ENCODE results near the gene LMTK3.

DNA sequence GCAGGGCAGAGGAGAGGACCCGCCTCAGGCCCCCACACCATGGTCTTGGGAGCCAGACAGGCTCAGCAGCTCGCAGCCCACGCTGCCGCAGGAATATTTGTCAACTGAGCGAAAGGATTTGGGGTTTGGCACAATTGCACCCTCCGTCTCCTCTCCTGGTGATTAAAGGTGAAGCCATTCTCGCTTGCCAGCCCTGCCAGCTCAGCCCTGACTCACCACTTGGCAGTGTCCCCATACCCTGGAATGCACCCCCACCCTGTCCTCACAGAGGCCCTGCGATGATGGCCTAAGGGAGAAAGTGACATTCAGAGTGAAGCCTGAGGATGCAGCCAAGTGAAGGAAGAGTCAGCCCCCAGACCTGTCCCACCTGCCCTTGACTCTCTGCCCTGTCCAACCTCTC, 23.7 kb downstream of the LMTK3 start:
- TF ChIP-seq, protein P1, sequence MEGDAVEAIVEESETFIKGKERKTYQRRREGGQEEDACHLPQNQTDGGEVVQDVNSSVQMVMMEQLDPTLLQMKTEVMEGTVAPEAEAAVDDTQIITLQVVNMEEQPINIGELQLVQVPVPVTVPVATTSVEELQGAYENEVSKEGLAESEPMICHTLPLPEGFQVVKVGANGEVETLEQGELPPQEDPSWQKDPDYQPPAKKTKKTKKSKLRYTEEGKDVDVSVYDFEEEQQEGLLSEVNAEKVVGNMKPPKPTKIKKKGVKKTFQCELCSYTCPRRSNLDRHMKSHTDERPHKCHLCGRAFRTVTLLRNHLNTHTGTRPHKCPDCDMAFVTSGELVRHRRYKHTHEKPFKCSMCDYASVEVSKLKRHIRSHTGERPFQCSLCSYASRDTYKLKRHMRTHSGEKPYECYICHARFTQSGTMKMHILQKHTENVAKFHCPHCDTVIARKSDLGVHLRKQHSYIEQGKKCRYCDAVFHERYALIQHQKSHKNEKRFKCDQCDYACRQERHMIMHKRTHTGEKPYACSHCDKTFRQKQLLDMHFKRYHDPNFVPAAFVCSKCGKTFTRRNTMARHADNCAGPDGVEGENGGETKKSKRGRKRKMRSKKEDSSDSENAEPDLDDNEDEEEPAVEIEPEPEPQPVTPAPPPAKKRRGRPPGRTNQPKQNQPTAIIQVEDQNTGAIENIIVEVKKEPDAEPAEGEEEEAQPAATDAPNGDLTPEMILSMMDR (IDR thresholded peaks at IDR 0.05): no peak
- no peak for TF ChIP-seq POLR2A (IDR thresholded peaks at IDR 0.05)
